ENCODE measurements around the gene KPNA5.
"Not testable (repeated sequence)": the region's sequence is repeated elsewhere in the genome, so short reads cannot be mapped to it uniquely, and the experiment has no call there.

KPNA5 gene

GRCh38 chr6:116672306-116672705, 8.7 kb upstream of the KPNA5 start:
- 96% methylated on average over 3 of the region's 4 CpGs for WGBS (ENCODE audit: insufficient coverage)
- H3K9me3 ChIP-seq (ENCODE audit: control extremely low read depth in 1 of 5, control insufficient read depth in 4 of 5, insufficient read depth in 2 of 5, low read depth in 1 of 5, low read length in 4 of 5) = no peaks in the 10 kb centered on the region
- no peak for DNase-seq
- H3K36me3 ChIP-seq (ENCODE audit: control insufficient read depth in 4 of 4, insufficient read depth in 4 of 4, low read length in 3 of 4) = no peaks in the 10 kb centered on the region
- no peak overlapping the region for H3K27ac ChIP-seq (ENCODE audit: insufficient read depth in 1 of 2, low read depth in 1 of 2, low read length in 2 of 2, poor library complexity in 1 of 2, severe bottlenecking in 2 of 2)
- H3K4me1 ChIP-seq (ENCODE audit: control extremely low read depth in 1 of 4, control insufficient read depth in 4 of 4, insufficient read depth in 4 of 4, low read length in 3 of 4) = peaks cover 3 to 6% (median 4%) of the 10 kb centered on the region in 4 experiments
- H3K27me3 ChIP-seq (replicated peaks in 2 of 5; ENCODE audit: control insufficient read depth in 4 of 5, insufficient read depth in 5 of 5, low read length in 4 of 5) = no peaks in the 10 kb centered on the region
- ChIA-PET CTCF (no interaction called here), POLR2A (no interaction called here)
- H3K4me3 ChIP-seq (ENCODE audit: control insufficient read depth in 1 of 7, extremely low read depth in 1 of 7, insufficient read depth in 4 of 7, low read depth in 2 of 7, low read length in 6 of 7) = no peak overlapping the region

- Histone ChIP-seq H3K27me3 (replicated peaks in 2 of 5; ENCODE audit: control insufficient read depth in 4 of 5, insufficient read depth in 5 of 5, low read length in 4 of 5) (no peaks in the 10 kb centered on the region), H3K4me3 (ENCODE audit: control insufficient read depth in 1 of 7, extremely low read depth in 1 of 7, insufficient read depth in 4 of 7, low read depth in 2 of 7, low read length in 6 of 7) (no peak overlapping the region), H3K36me3 (ENCODE audit: control insufficient read depth in 4 of 4, insufficient read depth in 4 of 4, low read length in 3 of 4) (no peaks in the 10 kb centered on the region), H3K9me3 (ENCODE audit: control extremely low read depth in 1 of 5, control insufficient read depth in 4 of 5, insufficient read depth in 2 of 5, low read depth in 1 of 5, low read length in 4 of 5) (no peaks in the 10 kb centered on the region), H3K27ac (ENCODE audit: insufficient read depth in 1 of 2, low read depth in 1 of 2, low read length in 2 of 2, poor library complexity in 1 of 2, severe bottlenecking in 2 of 2) (no peak overlapping the region), H3K4me1 (ENCODE audit: control extremely low read depth in 1 of 4, control insufficient read depth in 4 of 4, insufficient read depth in 4 of 4, low read length in 3 of 4) (peaks cover 0 to 4% (median under 1%) of the 10 kb centered on the region in 4 experiments)
- no peak for DNase-seq
- POLR2A ChIA-PET = no interaction called here
- CTCF ChIA-PET = no interaction called here
- 100% methylated on average over 1 of the region's 1 CpG for WGBS (ENCODE audit: insufficient coverage)
Observed at GRCh38 chr6:116676021-116676420, 5.0 kb upstream of the KPNA5 start.

- peak; percentile 74 to 91 (median 87) for DNase-seq
- peaks cover 4 to 17% (median 14%) of the 10 kb centered on the region in 4 experiments for H3K4me1 ChIP-seq (ENCODE audit: control extremely low read depth in 1 of 4, control insufficient read depth in 4 of 4, insufficient read depth in 4 of 4, low read length in 3 of 4)
- ChIA-PET POLR2A (no interaction called here), CTCF (interaction anchor here (2.0 to 2.1 kb wide), 2 partner anchors 16 to 17 kb away, joined by 6 read pairs; no protein-coding TSS in a partner anchor)
- H3K9me3 ChIP-seq (ENCODE audit: control extremely low read depth in 1 of 5, control insufficient read depth in 4 of 5, insufficient read depth in 2 of 5, low read depth in 1 of 5, low read length in 4 of 5) = no peaks in the 10 kb centered on the region
- peaks cover 0 to 11% (median 7%) of the 10 kb centered on the region in 4 experiments for H3K36me3 ChIP-seq (ENCODE audit: control insufficient read depth in 4 of 4, insufficient read depth in 4 of 4, low read length in 3 of 4)
- H3K27me3 ChIP-seq (replicated peaks in 2 of 5; ENCODE audit: control insufficient read depth in 4 of 5, insufficient read depth in 5 of 5, low read length in 4 of 5) = no peaks in the 10 kb centered on the region
- peak overlapping the region in 1 of 2 experiments; percentile 88 for H3K27ac ChIP-seq (ENCODE audit: insufficient read depth in 1 of 2, low read depth in 1 of 2, low read length in 2 of 2, poor library complexity in 1 of 2, severe bottlenecking in 2 of 2)
- peak overlapping the region in 6 of 7 experiments; percentile 90 to 98 (median 94) for H3K4me3 ChIP-seq (ENCODE audit: control insufficient read depth in 1 of 7, extremely low read depth in 1 of 7, insufficient read depth in 4 of 7, low read depth in 2 of 7, low read length in 6 of 7)
- 0% methylated on average over 2 of the region's 5 CpGs for WGBS (ENCODE audit: insufficient coverage)
Observed at GRCh38 chr6:116682334-116682712, 1.3 kb downstream of the KPNA5 start.

GRCh38 chr6:116685437-116685993, 4.5 kb downstream of the KPNA5 start:
- no peak for DNase-seq
- no peak overlapping the region for H3K4me3 ChIP-seq (ENCODE audit: control insufficient read depth in 1 of 7, extremely low read depth in 1 of 7, insufficient read depth in 4 of 7, low read depth in 2 of 7, low read length in 6 of 7)
- 100% methylated on average over 1 of the region's 2 CpGs for WGBS (ENCODE audit: insufficient coverage)
- no peak overlapping the region for H3K27ac ChIP-seq (ENCODE audit: insufficient read depth in 1 of 2, low read depth in 1 of 2, low read length in 2 of 2, poor library complexity in 1 of 2, severe bottlenecking in 2 of 2)
- POLR2A ChIA-PET = no interaction called here
- H3K27me3 ChIP-seq (replicated peaks in 2 of 5; ENCODE audit: control insufficient read depth in 4 of 5, insufficient read depth in 5 of 5, low read length in 4 of 5) = no peaks in the 10 kb centered on the region
- H3K4me1 ChIP-seq (ENCODE audit: control extremely low read depth in 1 of 4, control insufficient read depth in 4 of 4, insufficient read depth in 4 of 4, low read length in 3 of 4) = peaks cover 4 to 17% (median 13%) of the 10 kb centered on the region in 4 experiments
- H3K9me3 ChIP-seq (ENCODE audit: control extremely low read depth in 1 of 5, control insufficient read depth in 4 of 5, insufficient read depth in 2 of 5, low read depth in 1 of 5, low read length in 4 of 5) = no peaks in the 10 kb centered on the region
- H3K36me3 ChIP-seq (ENCODE audit: control insufficient read depth in 4 of 4, insufficient read depth in 4 of 4, low read length in 3 of 4) = peaks cover 0 to 12% (median 9%) of the 10 kb centered on the region in 4 experiments
- CTCF ChIA-PET = no interaction called here

GRCh38 chr6:116686475-116687101, 5.6 kb downstream of the KPNA5 start:
- H3K4me3 ChIP-seq (ENCODE audit: control insufficient read depth in 1 of 7, extremely low read depth in 1 of 7, insufficient read depth in 4 of 7, low read depth in 2 of 7, low read length in 6 of 7); POLR2A ChIA-PET; CTCF ChIA-PET; DNase-seq; H3K27me3 ChIP-seq (replicated peaks in 2 of 5; ENCODE audit: control insufficient read depth in 4 of 5, insufficient read depth in 5 of 5, low read length in 4 of 5); H3K9me3 ChIP-seq (ENCODE audit: control extremely low read depth in 1 of 5, control insufficient read depth in 4 of 5, insufficient read depth in 2 of 5, low read depth in 1 of 5, low read length in 4 of 5); H3K27ac ChIP-seq (ENCODE audit: insufficient read depth in 1 of 2, low read depth in 1 of 2, low read length in 2 of 2, poor library complexity in 1 of 2, severe bottlenecking in 2 of 2): not testable (repeated sequence)
- peaks cover 3 to 14% (median 11%) of the 10 kb centered on the region in 4 experiments for H3K4me1 ChIP-seq (ENCODE audit: control extremely low read depth in 1 of 4, control insufficient read depth in 4 of 4, insufficient read depth in 4 of 4, low read length in 3 of 4)
- 90% methylated on average over 2 of the region's 2 CpGs for WGBS (ENCODE audit: insufficient coverage)
- peaks cover 0 to 14% (median 9%) of the 10 kb centered on the region in 4 experiments for H3K36me3 ChIP-seq (ENCODE audit: control insufficient read depth in 4 of 4, insufficient read depth in 4 of 4, low read length in 3 of 4)

- Histone ChIP-seq H3K27me3 (replicated peaks in 2 of 5; ENCODE audit: control insufficient read depth in 4 of 5, insufficient read depth in 5 of 5, low read length in 4 of 5) (no peaks in the 10 kb centered on the region), H3K4me1 (ENCODE audit: control extremely low read depth in 1 of 4, control insufficient read depth in 4 of 4, insufficient read depth in 4 of 4, low read length in 3 of 4) (peaks cover 1 to 8% (median 3%) of the 10 kb centered on the region in 4 experiments), H3K36me3 (ENCODE audit: control insufficient read depth in 4 of 4, insufficient read depth in 4 of 4, low read length in 3 of 4) (peaks cover 2 to 8% (median 6%) of the 10 kb centered on the region in 4 experiments), H3K9me3 (ENCODE audit: control extremely low read depth in 1 of 5, control insufficient read depth in 4 of 5, insufficient read depth in 2 of 5, low read depth in 1 of 5, low read length in 4 of 5) (no peaks in the 10 kb centered on the region), H3K4me3 (ENCODE audit: control insufficient read depth in 1 of 7, extremely low read depth in 1 of 7, insufficient read depth in 4 of 7, low read depth in 2 of 7, low read length in 6 of 7) (no peak overlapping the region), H3K27ac (ENCODE audit: insufficient read depth in 1 of 2, low read depth in 1 of 2, low read length in 2 of 2, poor library complexity in 1 of 2, severe bottlenecking in 2 of 2) (no peak overlapping the region)
- WGBS (ENCODE audit: insufficient coverage) = no CpG with 5 or more reads among the region's 5 CpGs
- ChIA-PET POLR2A (no interaction called here), CTCF (no interaction called here)
- no peak for DNase-seq
Observed at GRCh38 chr6:116691154-116691553, 10.1 kb downstream of the KPNA5 start.

- peaks cover 3 to 19% (median 9%) of the 10 kb centered on the region in 4 experiments for H3K4me1 ChIP-seq (ENCODE audit: control extremely low read depth in 1 of 4, control insufficient read depth in 4 of 4, insufficient read depth in 4 of 4, low read length in 3 of 4)
- WGBS (ENCODE audit: insufficient coverage) = no CpG with 5 or more reads among the region's 4 CpGs
- H3K9me3 ChIP-seq (ENCODE audit: control extremely low read depth in 1 of 5, control insufficient read depth in 4 of 5, insufficient read depth in 2 of 5, low read depth in 1 of 5, low read length in 4 of 5); H3K4me3 ChIP-seq (ENCODE audit: control insufficient read depth in 1 of 7, extremely low read depth in 1 of 7, insufficient read depth in 4 of 7, low read depth in 2 of 7, low read length in 6 of 7); POLR2A ChIA-PET; H3K27ac ChIP-seq (ENCODE audit: insufficient read depth in 1 of 2, low read depth in 1 of 2, low read length in 2 of 2, poor library complexity in 1 of 2, severe bottlenecking in 2 of 2); H3K27me3 ChIP-seq (replicated peaks in 2 of 5; ENCODE audit: control insufficient read depth in 4 of 5, insufficient read depth in 5 of 5, low read length in 4 of 5); H3K36me3 ChIP-seq (ENCODE audit: control insufficient read depth in 4 of 4, insufficient read depth in 4 of 4, low read length in 3 of 4); DNase-seq; CTCF ChIA-PET: not testable (repeated sequence)
Observed at GRCh38 chr6:116692873-116693272, 11.9 kb downstream of the KPNA5 start.

Measured in common myeloid progenitor, CD34-positive (primary cell).